ENCODE measurements around the gene KIAA0513.
"Not testable (repeated sequence)": the region's sequence is repeated elsewhere in the genome, so short reads cannot be mapped to it uniquely, and the experiment has no call there.

Gene KIAA0513

GRCh38 chr16:85052536-85052935, 24.9 kb downstream of the KIAA0513 start:
- no peak for DNase-seq

DNA sequence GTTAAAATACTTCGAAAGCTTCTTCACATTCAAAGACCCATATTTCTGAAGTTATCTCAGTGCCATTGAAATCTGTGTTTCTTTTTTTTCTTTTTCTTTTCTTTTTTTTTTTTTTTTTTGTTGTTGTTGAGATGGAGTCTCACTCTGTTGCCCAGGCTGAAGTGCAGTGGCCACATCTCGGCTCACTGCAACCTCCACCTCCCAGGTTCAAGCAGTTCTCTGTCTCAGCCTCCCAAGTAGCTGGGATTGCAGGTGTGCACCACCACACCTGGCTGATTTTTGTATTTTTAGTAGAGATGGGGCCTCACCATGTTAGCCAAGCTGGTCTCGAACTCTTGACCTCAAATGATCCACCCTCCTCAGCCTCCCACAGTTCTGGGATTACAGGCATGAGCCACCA, 26.7 kb downstream of the KIAA0513 start:
- not testable (repeated sequence) for DNase-seq

DNA sequence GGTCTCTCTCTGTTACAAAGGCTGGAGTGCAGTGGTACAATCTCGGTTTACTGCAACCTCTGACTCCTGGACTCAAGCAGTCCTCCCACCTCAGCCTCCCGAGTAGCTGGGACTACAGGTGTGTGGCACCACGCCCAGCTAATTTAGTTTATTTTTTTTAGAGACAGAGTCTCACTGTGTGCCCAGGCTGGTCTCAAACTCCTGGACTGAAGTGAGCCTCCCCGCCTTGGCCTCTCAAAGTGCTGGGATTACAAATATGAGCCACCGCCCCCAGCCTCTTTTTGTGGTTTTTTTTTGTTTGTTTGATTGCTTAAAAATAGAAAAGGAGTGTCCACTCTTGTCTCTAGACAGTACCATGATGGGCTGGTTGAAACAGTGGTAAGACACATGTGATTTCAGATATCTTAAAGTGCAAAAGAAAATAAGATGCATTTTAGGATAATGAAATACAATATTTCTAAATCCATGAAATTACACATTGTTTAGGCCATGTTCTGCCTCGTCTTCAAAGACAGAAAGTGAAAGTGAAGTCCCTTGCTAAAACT, 27.4 kb downstream of the KIAA0513 start:
- DNase-seq, result no peak

DNA sequence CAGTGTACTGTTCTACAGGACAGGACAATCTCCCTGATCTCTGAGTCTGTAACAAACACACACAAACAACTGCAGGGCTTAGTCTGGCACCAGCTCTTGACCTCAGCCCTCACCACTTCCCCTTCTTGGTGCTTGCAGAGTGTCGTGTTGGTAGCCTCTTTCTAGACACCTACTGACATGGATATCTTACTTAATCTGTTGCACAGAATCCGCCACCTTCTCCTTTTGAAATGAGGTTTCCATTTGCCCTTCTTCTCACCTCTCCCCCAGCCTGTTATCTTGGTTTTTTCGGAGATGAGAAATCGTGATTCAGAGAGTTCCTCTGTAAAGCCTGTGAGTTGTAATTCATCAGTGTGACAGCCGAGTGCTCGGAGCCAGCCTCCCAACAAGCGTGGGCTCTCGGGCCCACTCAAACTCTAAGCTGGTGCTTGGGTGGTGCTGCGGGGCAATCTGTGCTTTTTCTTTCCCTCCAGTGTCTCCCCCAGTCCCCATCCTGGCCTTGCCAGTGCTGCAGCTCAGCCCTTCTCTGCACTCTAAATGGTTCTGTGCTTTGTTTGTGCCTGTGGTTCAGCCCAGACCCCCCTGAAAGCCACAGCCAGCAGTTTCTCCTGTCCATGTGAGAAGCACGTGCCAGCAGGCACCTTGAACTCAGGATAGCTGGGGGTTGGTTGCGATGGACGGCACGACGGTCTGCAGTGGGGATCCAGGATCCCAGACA, 28.1 kb downstream of the KIAA0513 start:
- no peak for DNase-seq

GRCh38 chr16:85056211-85056748, 28.7 kb downstream of the KIAA0513 start:
- DNase-seq, result no peak

DNA sequence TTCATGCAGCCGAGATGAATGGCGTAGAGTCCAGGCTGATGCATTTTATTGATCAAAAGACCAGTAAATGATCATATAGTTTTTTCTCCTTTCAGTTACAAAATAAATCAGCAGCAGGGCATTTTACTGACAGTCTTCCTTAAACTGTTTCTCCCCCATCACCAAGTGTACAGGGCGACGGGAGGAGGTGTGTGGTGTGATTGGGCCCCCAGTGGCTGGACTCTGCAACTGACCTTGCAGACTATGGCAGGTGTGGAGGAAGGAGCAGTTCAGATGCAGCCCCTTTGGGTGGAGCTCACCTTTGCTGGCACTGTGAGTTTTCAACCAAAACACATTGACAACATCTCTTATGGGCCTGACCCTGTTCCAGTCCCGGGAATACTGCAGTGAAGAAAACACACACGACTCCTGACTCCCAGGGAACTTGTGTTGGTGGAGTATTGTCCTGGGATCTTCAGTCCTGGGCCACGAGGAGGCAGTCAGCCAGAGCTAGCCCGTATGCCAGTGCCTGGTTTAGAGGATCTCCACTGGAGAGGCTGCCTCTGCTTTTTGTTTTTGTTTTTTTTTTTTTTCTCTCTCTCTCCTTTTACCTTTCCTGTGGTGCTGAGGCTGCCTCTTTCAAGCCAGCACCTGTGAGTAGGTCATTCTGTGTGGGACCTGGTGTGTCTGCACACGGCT, 29.8 kb downstream of the KIAA0513 start:
- no peak for DNase-seq

- no peak for DNase-seq
Observed at GRCh38 chr16:85057948-85058347, 30.4 kb downstream of the KIAA0513 start.

DNA sequence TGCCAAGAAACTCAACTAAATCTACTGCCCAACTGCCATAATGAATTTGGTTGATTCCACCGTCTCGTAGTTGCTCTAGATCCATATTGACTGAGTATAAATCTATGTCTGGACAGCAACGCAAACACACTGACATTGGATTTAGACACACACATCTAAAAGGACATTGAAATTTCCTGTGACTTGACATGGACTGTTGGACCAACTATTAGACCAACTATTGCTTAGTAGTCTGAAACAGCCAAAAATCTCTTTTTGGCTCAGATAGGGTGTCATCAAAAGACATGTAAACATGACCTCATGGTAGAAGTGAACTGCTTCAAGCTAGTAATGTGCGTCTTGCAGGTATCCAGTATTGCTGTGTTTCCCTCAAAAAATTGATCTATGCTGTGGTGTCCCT, 31.3 kb downstream of the KIAA0513 start:
- DNase-seq, result no peak

- DNase-seq, result no peak
Observed at GRCh38 chr16:85061566-85061965, 34.0 kb downstream of the KIAA0513 start.

- DNase-seq, result no peak
Observed at GRCh38 chr16:85062323-85062722, 34.7 kb downstream of the KIAA0513 start.

GRCh38 chr16:85062845-85063244, 35.2 kb downstream of the KIAA0513 start:
- DNase-seq, result no peak

DNA sequence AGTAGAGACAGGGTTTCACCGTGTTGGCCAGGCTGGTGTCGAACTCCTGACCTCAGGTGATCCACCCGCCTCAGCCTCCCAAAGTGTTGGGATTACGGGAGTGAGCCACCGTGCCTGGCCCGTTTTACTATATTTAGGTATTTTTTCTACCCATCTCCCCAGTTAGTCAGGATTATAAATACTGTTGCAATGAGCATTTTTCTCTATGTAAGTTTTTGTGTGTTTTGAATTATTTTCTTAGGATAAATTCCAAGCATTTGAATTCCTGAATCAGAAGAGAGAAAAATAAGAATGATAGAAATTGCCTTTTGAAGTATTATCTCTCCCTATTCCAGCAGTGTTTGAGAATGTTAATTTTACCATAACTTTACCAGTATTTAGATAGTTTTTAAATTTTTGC, 36.6 kb downstream of the KIAA0513 start:
- DNase-seq, result no peak

GRCh38 chr16:85065099-85065498, 37.5 kb downstream of the KIAA0513 start:
- DNase-seq, result no peak

DNA sequence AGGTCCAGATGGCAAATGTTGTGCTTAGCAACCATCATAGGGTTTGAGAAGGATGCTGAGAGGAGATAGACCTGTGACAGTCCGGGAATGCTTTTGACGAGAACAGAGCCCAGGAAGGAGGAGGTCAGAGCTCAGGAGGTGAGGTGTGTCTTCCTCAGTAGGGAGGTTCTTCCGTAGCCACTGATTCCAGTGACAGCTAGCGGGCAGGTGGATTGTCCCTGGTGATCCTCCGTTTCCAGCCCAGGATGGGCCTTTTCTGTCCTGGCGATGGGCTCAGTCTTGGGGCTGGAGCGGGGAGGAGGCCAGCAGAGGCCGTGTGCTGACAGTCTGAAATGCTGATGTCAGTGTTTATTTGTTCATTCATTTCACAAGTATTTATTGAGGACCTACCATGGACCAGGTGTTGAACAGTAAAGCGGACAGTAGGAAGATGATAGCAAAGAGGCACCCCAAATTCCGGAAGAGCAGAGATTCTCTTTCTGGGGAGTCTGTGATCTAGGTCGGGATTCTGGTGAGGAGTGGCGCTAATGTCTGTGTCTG, 38.8 kb downstream of the KIAA0513 start:
- no peak for DNase-seq

DNA sequence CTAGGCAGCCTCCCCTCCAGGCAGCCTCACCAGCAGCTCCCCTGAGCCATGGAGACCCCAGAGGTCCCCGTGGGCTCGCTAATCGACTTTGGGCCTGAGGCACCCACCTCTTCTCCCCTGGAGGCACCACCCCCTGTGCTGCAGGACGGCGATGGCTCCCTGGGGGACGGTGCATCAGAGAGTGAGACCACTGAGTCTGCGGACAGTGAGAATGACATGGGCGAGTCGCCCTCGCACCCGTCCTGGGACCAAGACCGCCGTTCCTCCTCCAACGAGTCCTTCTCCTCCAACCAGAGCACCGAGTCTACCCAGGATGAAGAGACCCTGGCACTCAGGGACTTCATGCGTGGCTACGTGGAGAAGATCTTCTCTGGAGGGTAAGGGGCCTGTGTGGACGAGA, 39.4 kb downstream of the KIAA0513 start:
- DNase-seq, result no peak

DNA sequence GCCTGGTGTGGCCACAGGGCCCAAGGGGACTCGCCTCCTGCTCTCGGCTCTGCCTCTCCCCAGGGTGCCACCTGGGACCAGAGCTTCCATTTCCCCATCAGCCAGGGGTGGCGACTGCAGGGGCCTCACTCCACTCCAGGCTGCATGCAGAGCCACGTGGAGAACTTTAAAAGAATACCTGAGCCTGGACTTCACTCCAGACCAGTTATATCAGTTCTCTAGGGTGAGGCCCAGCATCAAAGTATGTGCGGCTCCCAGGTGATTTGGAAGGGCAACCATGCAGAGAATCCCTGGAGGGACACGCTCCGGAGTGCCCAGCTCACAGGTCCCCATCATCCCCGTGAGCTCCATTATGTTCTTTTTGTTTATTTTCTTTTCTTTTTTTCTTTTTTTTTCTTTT, 39.8 kb downstream of the KIAA0513 start:
- DNase-seq, result no peak

DNA sequence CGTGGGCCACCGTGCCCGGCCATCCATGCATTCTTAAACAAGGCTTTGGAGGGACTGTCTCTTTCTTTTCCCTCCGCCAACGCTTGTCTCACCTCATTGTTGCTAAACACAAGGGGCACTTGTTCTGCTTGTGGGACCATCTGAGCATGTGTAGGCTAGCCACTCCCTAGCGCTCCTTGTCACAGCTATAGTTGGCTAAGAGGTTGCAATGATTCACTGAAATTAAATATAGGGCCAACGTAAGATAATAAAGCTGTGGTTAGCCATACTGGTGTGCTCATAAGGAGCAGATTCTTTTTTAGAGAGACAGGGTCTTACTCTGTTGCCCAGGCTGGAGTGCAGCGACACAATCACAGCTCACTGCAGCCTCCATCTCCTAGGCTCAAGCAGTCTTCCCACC, 41.2 kb downstream of the KIAA0513 start:
- no peak for DNase-seq

DNA sequence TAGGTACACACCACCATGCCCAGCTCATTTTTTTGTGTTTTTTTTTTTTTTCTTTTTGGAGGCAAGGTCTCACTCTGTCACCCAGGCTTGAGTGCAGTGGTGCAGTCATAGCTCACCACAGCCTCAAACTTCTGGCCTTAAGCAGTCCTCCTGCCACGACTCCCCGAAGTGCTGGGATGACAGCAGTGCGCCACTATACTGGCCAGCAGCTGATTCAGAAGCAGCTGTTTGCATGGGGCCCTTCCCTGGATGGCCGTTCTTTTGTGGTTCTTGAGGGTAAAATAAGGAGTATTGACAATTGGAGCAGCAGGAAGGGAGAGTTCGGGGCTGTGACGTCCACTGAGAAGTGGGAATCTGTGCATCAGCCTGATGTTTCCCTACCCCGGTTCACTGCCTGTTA, 41.6 kb downstream of the KIAA0513 start:
- no peak for DNase-seq

DNA sequence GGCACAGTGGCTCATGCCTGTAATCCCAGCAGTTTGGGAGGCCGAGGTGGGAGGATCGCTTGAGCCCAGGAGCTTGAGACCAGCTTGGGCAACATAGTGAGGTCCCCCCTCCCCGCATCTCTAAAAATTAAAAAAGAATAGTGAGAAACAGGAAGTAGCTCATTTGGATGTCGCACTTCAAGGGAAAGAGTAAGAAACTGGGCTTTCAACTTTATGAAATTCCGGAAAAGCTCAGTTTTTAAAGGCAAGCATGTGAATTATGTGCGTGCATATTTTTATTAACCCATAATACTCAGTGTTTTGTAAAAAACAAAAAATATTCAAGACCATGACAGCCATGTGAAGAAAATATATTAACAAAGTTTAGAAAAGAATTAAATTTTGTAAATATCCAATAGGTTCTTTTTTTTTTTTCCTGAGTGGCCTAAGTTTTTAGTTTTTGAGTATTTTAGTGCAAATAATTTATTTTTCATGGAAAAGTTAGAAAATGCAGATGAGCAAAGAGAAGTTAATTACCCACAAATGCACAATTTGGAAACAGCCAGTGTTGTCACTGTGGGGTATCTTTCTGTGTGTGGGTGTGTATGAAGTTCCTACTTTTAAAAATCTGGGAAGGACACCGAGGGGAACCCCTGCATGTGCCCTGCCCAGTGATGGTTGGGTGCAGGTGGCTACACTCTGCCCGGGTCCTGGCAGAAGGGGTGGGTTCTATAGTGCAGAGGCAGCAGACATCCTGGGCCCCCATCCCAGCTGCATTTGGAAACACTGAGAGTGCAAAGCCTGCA, 44.7 kb downstream of the KIAA0513 start:
- DNase-seq, result no peak

DNA sequence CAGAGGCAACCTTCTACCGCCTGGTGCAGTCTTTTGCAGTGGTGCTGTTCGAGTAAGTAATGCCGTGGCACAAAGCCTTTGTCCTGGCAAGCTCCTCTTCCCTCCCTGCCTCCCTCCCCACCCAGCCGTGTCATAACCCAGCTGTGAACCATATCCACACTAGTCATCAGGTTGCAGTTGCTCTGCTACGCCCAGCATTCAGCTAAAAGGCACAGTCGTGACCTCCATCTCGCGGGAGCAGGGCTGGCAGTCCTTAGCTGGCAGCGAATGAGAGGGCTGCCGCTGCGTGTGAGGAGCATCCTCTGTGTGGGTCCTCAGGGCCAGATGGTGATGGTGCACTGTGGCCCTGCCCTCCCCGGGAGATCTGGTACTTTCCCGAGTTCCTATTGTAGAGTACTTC, 45.4 kb downstream of the KIAA0513 start:
- DNase-seq, result no peak

GRCh38 chr16:85074225-85074914, 46.8 kb downstream of the KIAA0513 start:
- DNase-seq, result no peak

DNA sequence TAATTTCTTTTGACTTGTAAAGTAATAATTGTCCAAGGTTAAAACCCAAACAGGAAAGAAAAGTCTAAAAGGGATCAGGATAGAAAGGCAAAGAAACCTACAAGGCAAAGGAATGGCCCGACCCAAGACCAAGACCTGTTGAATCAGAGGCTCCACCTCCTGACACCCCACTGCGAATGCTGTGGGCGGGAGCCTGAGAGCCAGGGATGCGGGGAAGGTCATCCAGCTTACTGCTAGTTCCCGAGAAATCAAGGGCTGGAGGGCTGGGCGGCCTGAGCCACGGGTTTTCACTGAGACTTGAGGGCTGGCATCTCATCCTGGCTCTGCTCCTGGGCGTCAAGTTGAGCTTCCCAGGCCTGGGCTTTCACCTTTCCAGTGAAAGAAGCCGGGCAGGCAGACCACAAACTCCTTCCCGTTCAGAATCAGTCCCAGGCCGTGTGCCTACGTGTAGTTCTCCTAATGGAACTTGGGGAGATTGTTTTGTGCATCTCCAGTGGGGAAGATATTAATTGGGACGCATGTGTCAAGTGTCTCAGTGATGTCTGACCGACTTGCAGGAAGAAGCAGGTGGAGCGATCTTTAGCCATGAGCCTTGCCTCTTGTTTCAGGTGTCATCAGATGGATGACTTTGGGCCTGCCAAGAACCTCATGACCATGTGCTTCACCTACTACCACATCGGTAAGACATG, 47.8 kb downstream of the KIAA0513 start:
- no peak for DNase-seq
